COLO668 (cell line): ENCODE measurements around the gene CRISP1.
A peak's percentile ranks its signal among the peaks of the same experiment; 100 is the strongest.
"Not testable (repeated sequence)": the region's sequence is repeated elsewhere in the genome, so short reads cannot be mapped to it uniquely, and the experiment has no call there.

Experiments
- DNase-seq: peaks from one replicate; lab custom pipeline; 2025; ENCODE audit not compliant: unreplicated experiment; lab: John Stamatoyannopoulos, UW

CRISP1 gene

GRCh38 chr6:49866485-49866943 is at the start of gene CRISP1:
Gene CRISP1 (minus strand): TSS chr6:49866535. CDS start chr6:49857400, 9,135 bp downstream.
- no peak for DNase-seq

GRCh38 chr6:49915035-49915434 is 48.7 kb upstream of the CRISP1 start:
- no peak for DNase-seq

GRCh38 chr6:49913636-49914375 is 47.5 kb upstream of the CRISP1 start:
- DNase-seq = peak; percentile 60

- no peak for DNase-seq
Observed at GRCh38 chr6:49912196-49912595, 45.9 kb upstream of the CRISP1 start.

GRCh38 chr6:49911252-49911651 is 44.9 kb upstream of the CRISP1 start:
- no peak for DNase-seq

- no peak for DNase-seq
Observed at GRCh38 chr6:49909563-49909962, 43.2 kb upstream of the CRISP1 start.

GRCh38 chr6:49906526-49906925 is 40.2 kb upstream of the CRISP1 start:
- DNase-seq = peak; percentile 6

- no peak for DNase-seq
Observed at GRCh38 chr6:49905296-49905695, 39.0 kb upstream of the CRISP1 start.

GRCh38 chr6:49902856-49903255 is 36.5 kb upstream of the CRISP1 start:
- DNase-seq = no peak

GRCh38 chr6:49898904-49899566 is 32.7 kb upstream of the CRISP1 start:
- no peak for DNase-seq

GRCh38 chr6:49895553-49895952 is 29.2 kb upstream of the CRISP1 start:
- not testable (repeated sequence) for DNase-seq

- peak; percentile 3 for DNase-seq
Observed at GRCh38 chr6:49892280-49892679, 25.9 kb upstream of the CRISP1 start.

- DNase-seq = no peak
Observed at GRCh38 chr6:49890988-49891387, 24.7 kb upstream of the CRISP1 start.

GRCh38 chr6:49888742-49889431 is 22.6 kb upstream of the CRISP1 start:
- DNase-seq = no peak

- no peak for DNase-seq
Observed at GRCh38 chr6:49868951-49869529, 2.7 kb upstream of the CRISP1 start.

- DNase-seq = no peak
Observed at GRCh38 chr6:49856282-49856681, 10.1 kb downstream of the CRISP1 start.

- DNase-seq = no peak
Observed at GRCh38 chr6:49855221-49855620, 11.1 kb downstream of the CRISP1 start.

- no peak for DNase-seq
Observed at GRCh38 chr6:49852975-49853374, 13.4 kb downstream of the CRISP1 start.

GRCh38 chr6:49849213-49849907 is 17.0 kb downstream of the CRISP1 start:
- DNase-seq = no peak

GRCh38 chr6:49847673-49848072 is 18.7 kb downstream of the CRISP1 start:
- DNase-seq = no peak

GRCh38 chr6:49847014-49847413 is 19.3 kb downstream of the CRISP1 start:
- no peak for DNase-seq
